Fibroblast of pulmonary artery (primary cell): ENCODE measurements around the gene TTC7B.

Experiments
- DNase-seq: peaks from one replicate; pipeline ENCODE4 v3.0.0-alpha.2; 2010; ENCODE audit warnings: low read depth
- H3K4me3 ChIP-seq: replicated peaks from 2 replicates; pipeline ENCODE4 v1.5.1; 2011; ENCODE audit warnings: low read depth, mild to moderate bottlenecking, control low read depth, low read length, moderate library complexity
- CTCF ChIP-seq: IDR thresholded peaks from 2 replicates; pipeline ENCODE4 v1.5.1; 2011; ENCODE audit warnings: mild to moderate bottlenecking, control low read depth, low read length, inconsistent platforms; ENCODE audit errors: missing control alignments

Gene TTC7B

GRCh38 chr14:90585106-90585505, 231.1 kb downstream of the TTC7B start:
- DNase-seq: no peak

GRCh38 chr14:90583916-90584605, 232.2 kb downstream of the TTC7B start:
- DNase-seq: no peak

More at GRCh38 chr14:90585106-90585505, 231.1 kb downstream of the TTC7B start:
- no peak overlapping the region for H3K4me3 ChIP-seq
- TF ChIP-seq CTCF: no peak

GRCh38 chr14:90583427-90583826, 232.8 kb downstream of the TTC7B start:
- no peak for TF ChIP-seq CTCF
- DNase-seq: no peak
- no peak overlapping the region for H3K4me3 ChIP-seq

More at GRCh38 chr14:90583916-90584605, 232.2 kb downstream of the TTC7B start:
- TF ChIP-seq CTCF: no peak
- H3K4me3 ChIP-seq: no peak overlapping the region

- TF ChIP-seq CTCF: no peak
- no peak overlapping the region for H3K4me3 ChIP-seq
- DNase-seq: no peak
Measured at GRCh38 chr14:90582166-90582565, 234.1 kb downstream of the TTC7B start.

- no peak overlapping the region for H3K4me3 ChIP-seq
- no peak for TF ChIP-seq CTCF
- DNase-seq: no peak
Measured at GRCh38 chr14:90581745-90582144, 234.5 kb downstream of the TTC7B start.

GRCh38 chr14:90580377-90581335, 235.6 kb downstream of the TTC7B start:
- no peak for DNase-seq
- H3K4me3 ChIP-seq: no peak overlapping the region
- no peak for TF ChIP-seq CTCF
